H1 (cell line): ENCODE results near the gene MYO18A. TPM values are rescaled to one million over a fixed set of nuclear protein-coding genes. Genes with fewer than 3 reads are reported as not detected.
A peak's percentile ranks its signal among the peaks of the same experiment; 100 is the strongest.

ENCODE experiments used
- CTCF ChIA-PET: fragments of 300-600 bp; sonication (Branson Sonifier 250); formaldehyde crosslinking; loops from one replicate; lab custom pipeline; 2021; ENCODE audit not compliant: partially characterized antibody; lab: Charles Lee
- POLR2A ChIA-PET: fragments of 300-600 bp; sonication (Branson Sonifier 250); formaldehyde crosslinking; loops from one replicate; lab custom pipeline; 2021; ENCODE audit warnings: inconsistent platforms; ENCODE audit not compliant: partially characterized antibody; lab: Charles Lee
- DNase-seq, 2 experiments: peaks; one replicate each; pipeline versions ENCODE4 v3.0.0 to v3.0.0-alpha.2; 2010 to 2022; ENCODE audit warnings: low spot score in 2 of 2, low read depth in 1 of 2, mixed read lengths in 1 of 2
- FAIRE-seq: peaks from 2 replicates; lab custom pipeline; 2011; peaks lifted over from hg19 to GRCh38; lab: Jason Lieb, UNC
- H2AFZ ChIP-seq: 2 replicates; pipeline ENCODE4 v1.8.1; 2012; ENCODE audit warnings: low read length, inconsistent platforms
- H2AK5ac ChIP-seq: 2 replicates; pipeline ENCODE4 v1.6.1; 2013; ENCODE audit warnings: low read depth, low read length
- H2BK120ac ChIP-seq: replicated peaks from 2 replicates; pipeline ENCODE3; 2013; ENCODE audit warnings: low read depth, low read length, inconsistent platforms
- H2BK12ac ChIP-seq: 2 replicates; pipeline ENCODE4 v1.6.1; 2013; ENCODE audit warnings: low read depth, low read length
- H2BK15ac ChIP-seq: 2 replicates; pipeline ENCODE4 v1.6.1; 2013; ENCODE audit warnings: low read length
- H2BK20ac ChIP-seq: 2 replicates; pipeline ENCODE4 v1.6.1; 2013; ENCODE audit warnings: low read length
- H2BK5ac ChIP-seq: 2 replicates; pipeline ENCODE4 v1.6.1; 2013; ENCODE audit warnings: low read depth, low read length
- H3K14ac ChIP-seq: 2 replicates; pipeline ENCODE4 v1.6.1; 2013; ENCODE audit warnings: inconsistent platforms; ENCODE audit not compliant: insufficient read length
- H3K18ac ChIP-seq: 2 replicates; pipeline ENCODE4 v1.6.1; 2013; ENCODE audit warnings: low read length; ENCODE audit errors: extremely low read depth
- H3K23ac ChIP-seq: 2 replicates; pipeline ENCODE4 v1.6.1; 2013; ENCODE audit warnings: inconsistent platforms; ENCODE audit not compliant: insufficient read length
- H3K23me2 ChIP-seq: 2 replicates; pipeline ENCODE4 v1.6.1; 2013; ENCODE audit warnings: low read depth, low read length
- H3K27ac ChIP-seq: 2 replicates; pipeline ENCODE4 v1.6.1; 2011; ENCODE audit warnings: low read depth, low read length, inconsistent platforms
- H3K27me3 ChIP-seq, 4 experiments: replicated peaks in 1 of 4; 1 replicate in 1 of 4; 2 replicates in 3 of 4; pipeline versions ENCODE4 v1.6.1 to v1.8.1; 2011 to 2013; ENCODE audit warnings: low read length in 3 of 4, mild to moderate bottlenecking in 3 of 4, inconsistent platforms in 2 of 4, mixed read lengths in 2 of 4, moderate library complexity in 1 of 4; ENCODE audit not compliant: control insufficient read depth in 3 of 4, insufficient read depth in 3 of 4; ENCODE audit errors: extremely low read depth in 1 of 4
- H3K36me3 ChIP-seq, 4 experiments: 2 replicates each; pipeline versions ENCODE4 v1.6.1 to v1.8.1; 2011 to 2013; ENCODE audit warnings: mild to moderate bottlenecking in 4 of 4, low read length in 3 of 4, moderate library complexity in 2 of 4, control low read depth in 1 of 4, inconsistent platforms in 1 of 4; ENCODE audit not compliant: insufficient read depth in 4 of 4, control insufficient read depth in 2 of 4
- H3K4ac ChIP-seq: replicated peaks from 2 replicates; pipeline ENCODE3; 2013; ENCODE audit warnings: low read length, low read depth, mixed read lengths, inconsistent platforms; ENCODE audit not compliant: insufficient read length
- H3K4me1 ChIP-seq, 4 experiments: replicated peaks in 1 of 4; 1 replicate in 1 of 4; 2 replicates in 3 of 4; pipeline versions ENCODE4 v1.6.1 to v1.8.1; 2011 to 2013; ENCODE audit warnings: low read length in 3 of 4, inconsistent platforms in 2 of 4, mixed read lengths in 1 of 4; ENCODE audit not compliant: insufficient read depth in 4 of 4, control insufficient read depth in 3 of 4
- H3K4me2 ChIP-seq, 2 experiments: 2 replicates each; pipeline versions ENCODE4 v1.6.1 to v1.8.1; 2011 to 2013; ENCODE audit warnings: low read depth in 2 of 2, low read length in 2 of 2, control low read depth in 1 of 2, inconsistent platforms in 1 of 2, mild to moderate bottlenecking in 1 of 2; ENCODE audit not compliant: insufficient read depth in 1 of 2
- H3K4me3 ChIP-seq, 4 experiments: fragments of 200-600, 300-600 bp in 1 of 4; sonication (generic), shearing (Covaris generic), sonication (Bioruptor Twin) in 1 of 4; 2 replicates each; pipeline versions ENCODE4 v1.5.1 to v1.8.1; 2011 to 2016; ENCODE audit warnings: low read length in 4 of 4, low read depth in 3 of 4, control low read depth in 2 of 4, inconsistent platforms in 2 of 4, mild to moderate bottlenecking in 2 of 4, mixed read lengths in 1 of 4, moderate library complexity in 1 of 4; ENCODE audit not compliant: insufficient read depth in 2 of 4; ENCODE audit errors: extremely low read depth in 1 of 4
- H3K56ac ChIP-seq: replicated peaks from 2 replicates; pipeline ENCODE3; 2013; ENCODE audit warnings: low read depth, mild to moderate bottlenecking, mixed read lengths, low read length, inconsistent platforms; ENCODE audit not compliant: insufficient read length
- H3K79me1 ChIP-seq: 2 replicates; pipeline ENCODE4 v1.6.1; 2013; ENCODE audit warnings: low read depth, low read length, control low read depth
- H3K79me2 ChIP-seq, 2 experiments: 2 replicates each; pipeline versions ENCODE4 v1.6.1 to v1.8.1; 2012 to 2013; ENCODE audit warnings: low read length in 2 of 2, mild to moderate bottlenecking in 2 of 2, inconsistent platforms in 1 of 2; ENCODE audit not compliant: insufficient read depth in 2 of 2, control insufficient read depth in 1 of 2
- H3K9ac ChIP-seq, 4 experiments: replicated peaks in 1 of 4; 1 replicate in 1 of 4; 2 replicates in 3 of 4; pipeline versions ENCODE4 v1.6.1 to v1.8.1; 2011 to 2013; ENCODE audit warnings: low read depth in 3 of 4, low read length in 3 of 4, control low read depth in 2 of 4, mild to moderate bottlenecking in 2 of 4, moderate library complexity in 2 of 4, inconsistent platforms in 1 of 4; ENCODE audit errors: extremely low read depth in 1 of 4
- H3K9me3 ChIP-seq, 2 experiments: 2 replicates each; pipeline versions ENCODE4 v1.6.1 to v1.8.1; 2012 to 2013; ENCODE audit warnings: mild to moderate bottlenecking in 2 of 2, moderate library complexity in 2 of 2, control low read depth in 1 of 2, inconsistent platforms in 1 of 2, low read depth in 1 of 2, low read length in 1 of 2, mixed read lengths in 1 of 2; ENCODE audit not compliant: insufficient read depth in 2 of 2
- H4K20me1 ChIP-seq, 2 experiments: replicated peaks in 1 of 2; 2 replicates each; pipeline versions ENCODE3 to v1.8.1; 2011 to 2013; ENCODE audit warnings: inconsistent platforms in 2 of 2, low read length in 2 of 2, mild to moderate bottlenecking in 1 of 2; ENCODE audit not compliant: insufficient read depth in 2 of 2, control insufficient read depth in 1 of 2
- H4K5ac ChIP-seq: 2 replicates; pipeline ENCODE4 v1.6.1; 2013; ENCODE audit warnings: low read length, low read depth, mixed read lengths, inconsistent platforms; ENCODE audit not compliant: insufficient read length
- H4K8ac ChIP-seq: 2 replicates; pipeline ENCODE4 v1.8.0; 2013; ENCODE audit warnings: mild to moderate bottlenecking, moderate library complexity, low read length, inconsistent platforms; ENCODE audit not compliant: insufficient read depth; ENCODE audit errors: extremely low read depth
- H4K91ac ChIP-seq: replicated peaks from 2 replicates; pipeline ENCODE3; 2013; ENCODE audit warnings: low read length, mixed read lengths, inconsistent platforms; ENCODE audit not compliant: insufficient read length
- BACH1 ChIP-seq: IDR thresholded peaks from 2 replicates; pipeline ENCODE4 v1.6.1; 2012; ENCODE audit warnings: low read length, improper control_type of control experiment
- GABPA ChIP-seq: IDR thresholded peaks from 2 replicates; pipeline ENCODE4 v1.6.1; 2011; ENCODE audit warnings: mild to moderate bottlenecking, low read length, moderate library complexity, borderline replicate concordance; ENCODE audit not compliant: insufficient read depth
- RAD21 ChIP-seq, 2 experiments: IDR thresholded peaks in 1 of 2; conservative IDR thresholded peaks in 1 of 2; 2 replicates each; pipeline ENCODE4 v1.6.1; 2011; ENCODE audit warnings: low read depth in 2 of 2, low read length in 2 of 2, improper control_type of control experiment in 1 of 2, inconsistent platforms in 1 of 2, mild to moderate bottlenecking in 1 of 2, moderate library complexity in 1 of 2
- RBBP5 ChIP-seq: IDR thresholded peaks from 2 replicates; pipeline ENCODE4 v1.7.1; 2012; ENCODE audit warnings: low read depth, mild to moderate bottlenecking, inconsistent platforms, low read length, moderate library complexity, borderline replicate concordance
- SIN3A ChIP-seq, 2 experiments: IDR thresholded peaks in 1 of 2; conservative IDR thresholded peaks in 1 of 2; 2 replicates each; pipeline ENCODE4 v1.6.1; 2011 to 2012; ENCODE audit warnings: low read length in 2 of 2, improper control_type of control experiment in 1 of 2, low read depth in 1 of 2, mild to moderate bottlenecking in 1 of 2
- SP2 ChIP-seq: IDR thresholded peaks from 2 replicates; pipeline ENCODE4 v1.6.1; 2012; ENCODE audit warnings: mild to moderate bottlenecking, low read length, inconsistent platforms
- WGBS, 2 experiments: shearing (Covaris generic) in 1 of 2; methylation state at CpG; one replicate each; pipeline versions ENCODE4 v1.1.6 to v1.1.7; 2013 to 2015; ENCODE audit warnings: low lambda C conversion rate in 2 of 2, mixed read lengths in 2 of 2, inconsistent platforms in 1 of 2, low coverage in 1 of 2, missing lambda C conversion rate in 1 of 2; ENCODE audit not compliant: insufficient replicate concordance in 2 of 2, insufficient coverage in 1 of 2, insufficient read length in 1 of 2; ENCODE audit errors: extremely low coverage in 1 of 2, missing lambda C conversion rate in 1 of 2; 5-methylcytosine and 5-hydroxymethylcytosine counted together
- polyA plus RNA-seq, 7 experiments: library from polyadenylated mRNA; depleted of rRNA in 3 of 7; stranded (reverse) in 5 of 7; unstranded in 2 of 7; fragments of >200 nt in 5 of 7; fragments of 200-250 nt in 2 of 7; gene quantifications; 1 replicate in 5 of 7; 2 replicates in 1 of 7; 4 replicates in 1 of 7; pipeline versions ENCODE4 v1.2.1 to v1.2.3, GENCODE V29; 2011 to 2013; ENCODE audit warnings: missing spikeins in 2 of 7, mixed read lengths in 2 of 7
- total RNA-seq: library from RNA; stranded (reverse); fragmentation: NEBNext Ultra II Directional; extraction: Animal tissue kit (Norgen Biotek cat#: 25700); gene quantifications from 2 replicates; pipeline ENCODE4 v1.2.1, GENCODE V29; 2021
- TF ChIP-seq, protein P1 (sequence below): IDR thresholded peaks from 2 replicates; pipeline ENCODE4 v1.6.1; 2012; ENCODE audit warnings: inconsistent platforms
- TF ChIP-seq, protein P2 (sequence below): IDR thresholded peaks from 2 replicates; pipeline ENCODE4 v1.6.1; 2012; ENCODE audit warnings: inconsistent platforms

The MYO18A gene
- total and polyA plus RNA-seq, 2 of the 8 experiments (the other 6 are each of a cell fraction or from before 2014, with no cell fraction given): 7.6 to 43.8 TPM

DNA sequence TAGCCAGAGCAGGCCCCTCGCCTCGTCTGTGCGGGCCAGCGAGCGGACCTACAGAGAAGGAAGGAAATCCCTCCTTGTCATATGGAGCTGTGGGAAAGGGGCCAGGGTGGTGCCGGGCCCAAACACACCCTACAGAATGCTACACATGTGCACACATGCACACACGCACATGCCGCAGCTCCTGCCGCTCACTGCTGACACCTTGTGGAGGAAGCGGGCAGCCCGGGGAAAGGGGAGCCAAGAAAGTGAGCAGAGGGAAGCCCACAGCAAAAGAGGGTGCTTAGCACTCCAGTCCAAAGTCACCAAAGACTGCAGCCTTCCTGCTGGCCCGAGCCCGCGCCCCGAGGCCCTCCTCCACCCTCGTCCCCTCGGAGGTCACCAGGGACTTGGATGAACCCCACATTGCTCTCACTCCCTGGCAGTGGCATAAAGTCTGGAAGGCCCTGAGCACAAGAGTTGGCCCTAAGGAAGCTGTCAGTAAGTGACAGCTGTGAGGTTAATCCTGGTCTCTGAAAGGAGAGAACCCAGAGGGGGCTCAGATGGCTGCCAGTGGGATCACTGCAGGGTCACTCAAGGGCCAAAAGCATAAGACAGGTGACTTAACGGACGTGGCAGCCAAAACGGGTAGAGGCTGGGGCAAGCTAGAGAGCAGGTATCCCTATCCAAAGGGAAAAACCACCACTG is 68.2 kb downstream of the MYO18A start:
- no peak overlapping the region for H3K56ac ChIP-seq
- no peak overlapping the region for H3K4me3 ChIP-seq
- H4K91ac ChIP-seq: no peak overlapping the region
- ChIA-PET CTCF (interaction anchor here (0.5 to 19.8 kb wide), 30 partner anchors 9 to 1159 kb away, joined by 3 to 548 read pairs (median 6); partner anchors contain the start of genes PHF12, PIPOX and SEZ6), POLR2A (interaction anchor here (0.8 to 3.2 kb wide), 8 partner anchors 12 to 147 kb away, joined by 3 to 13 read pairs (median 4); no protein-coding TSS in a partner anchor)
- H3K4me1 ChIP-seq: peaks cover 0 to 18% (median 12%) of the 10 kb centered on the region in 4 experiments; a peak in 6 of 7 replicates
- no peaks in the 10 kb centered on the region for H4K20me1 ChIP-seq
- H3K14ac ChIP-seq: no peak overlapping the region
- peak overlapping the region; percentile 48; the same call in 1 of the 2 replicates for H3K18ac ChIP-seq
- no peak overlapping the region; the same call in 1 of the 2 replicates for H2BK12ac ChIP-seq
- H3K9me3 ChIP-seq: no peaks in the 10 kb centered on the region
- H2BK20ac ChIP-seq: no peak overlapping the region
- H3K4ac ChIP-seq: no peak overlapping the region
- H4K8ac ChIP-seq: no peak overlapping the region
- no peaks in the 10 kb centered on the region for H3K79me2 ChIP-seq
- H2AK5ac ChIP-seq: no peak overlapping the region
- DNase-seq: peak in 1 of 2 experiments; percentile 95
- H3K23me2 ChIP-seq: peaks cover 2% of the 10 kb centered on the region; the same call in 1 of the 2 replicates
- no peaks in the 10 kb centered on the region for H3K79me1 ChIP-seq
- H3K4me2 ChIP-seq: no peak overlapping the region
- no peak overlapping the region for H2AFZ ChIP-seq
- WGBS, 2 experiments: 58% methylated on average over 20 of the region's 20 CpGs; no CpG with 5 or more reads in 1 of the 2 experiments
- no peak overlapping the region for H3K9ac ChIP-seq
- peak; percentile 42 for FAIRE-seq
- H2BK5ac ChIP-seq: no peak overlapping the region; the same call in 1 of the 2 replicates
- no peaks in the 10 kb centered on the region for H3K27me3 ChIP-seq
- H3K23ac ChIP-seq: no peak overlapping the region
- peaks cover 0 to 13% (median 2%) of the 10 kb centered on the region in 4 experiments; a peak in 4 of 8 replicates for H3K36me3 ChIP-seq
- H2BK15ac ChIP-seq: peak overlapping the region; percentile 49; the same call in 1 of the 2 replicates
- no peak overlapping the region for H3K27ac ChIP-seq
- H4K5ac ChIP-seq: no peak overlapping the region
- no peak overlapping the region for H2BK120ac ChIP-seq
- TF ChIP-seq RAD21 (IDR thresholded peaks at IDR 0.05 in 1 of 2, conservative IDR thresholded peaks at IDR 0.05 in 1 of 2; ENCODE audit: low read depth in 2 of 2, low read length in 2 of 2) (peak; percentile 84 to 89), RBBP5 (no peak), GABPA (peak; percentile 69; the same call in 1 of the 2 replicates), BACH1 (no peak), SIN3A (conservative IDR thresholded peaks at IDR 0.05 in 1 of 2, IDR thresholded peaks at IDR 0.05 in 1 of 2; ENCODE audit: low read depth in 1 of 2, low read length in 2 of 2) (peak in 1 of 2 experiments; percentile 55; a peak in 1 of 4 replicates), SP2 (no peak)
- TF ChIP-seq, protein P1, sequence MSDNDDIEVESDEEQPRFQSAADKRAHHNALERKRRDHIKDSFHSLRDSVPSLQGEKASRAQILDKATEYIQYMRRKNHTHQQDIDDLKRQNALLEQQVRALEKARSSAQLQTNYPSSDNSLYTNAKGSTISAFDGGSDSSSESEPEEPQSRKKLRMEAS: peak; percentile 97
- TF ChIP-seq, protein P2, sequence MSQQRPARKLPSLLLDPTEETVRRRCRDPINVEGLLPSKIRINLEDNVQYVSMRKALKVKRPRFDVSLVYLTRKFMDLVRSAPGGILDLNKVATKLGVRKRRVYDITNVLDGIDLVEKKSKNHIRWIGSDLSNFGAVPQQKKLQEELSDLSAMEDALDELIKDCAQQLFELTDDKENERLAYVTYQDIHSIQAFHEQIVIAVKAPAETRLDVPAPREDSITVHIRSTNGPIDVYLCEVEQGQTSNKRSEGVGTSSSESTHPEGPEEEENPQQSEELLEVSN: peak; percentile 61; the same call in 1 of the 2 replicates
